ENCODE results near the gene PCNA.

DNA sequence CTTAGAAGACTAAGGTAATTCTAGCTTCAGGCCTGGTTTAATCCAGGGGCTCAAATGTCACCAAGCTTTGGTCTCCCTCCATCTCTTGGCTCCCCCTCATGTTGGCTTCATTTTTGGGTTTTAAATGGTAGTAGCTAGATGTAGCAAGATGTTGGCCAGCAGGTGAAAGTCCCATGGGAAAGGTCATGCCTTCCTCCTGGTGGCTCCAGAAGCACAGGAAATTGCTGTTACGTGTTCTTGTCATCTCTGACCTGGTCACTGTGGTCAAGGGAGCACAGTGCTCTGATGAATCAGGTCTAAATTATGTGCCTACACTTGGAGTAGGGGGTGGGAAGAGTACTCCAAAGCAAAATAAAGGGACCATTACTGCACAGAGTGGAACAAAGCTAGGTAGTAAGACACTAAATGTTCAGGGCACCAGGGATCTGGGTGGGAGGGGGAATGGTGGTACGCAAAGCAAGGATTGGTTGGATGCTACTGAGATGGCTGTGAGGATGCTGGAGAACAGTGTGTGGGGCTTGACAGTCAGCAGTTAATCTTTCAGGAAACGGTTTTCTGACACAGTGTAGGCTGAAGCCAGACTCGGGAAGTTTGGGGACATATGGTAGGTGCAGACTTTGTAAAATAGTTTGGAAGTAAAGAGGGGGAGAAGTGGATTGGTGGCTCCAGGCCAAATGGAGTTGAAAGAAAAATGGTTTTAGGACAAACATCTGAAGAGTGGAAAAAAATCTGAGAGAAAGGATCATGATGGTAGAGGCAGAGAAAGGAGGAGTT, 37.1 kb upstream of the PCNA start:
- TF ChIP-seq, protein P1, sequence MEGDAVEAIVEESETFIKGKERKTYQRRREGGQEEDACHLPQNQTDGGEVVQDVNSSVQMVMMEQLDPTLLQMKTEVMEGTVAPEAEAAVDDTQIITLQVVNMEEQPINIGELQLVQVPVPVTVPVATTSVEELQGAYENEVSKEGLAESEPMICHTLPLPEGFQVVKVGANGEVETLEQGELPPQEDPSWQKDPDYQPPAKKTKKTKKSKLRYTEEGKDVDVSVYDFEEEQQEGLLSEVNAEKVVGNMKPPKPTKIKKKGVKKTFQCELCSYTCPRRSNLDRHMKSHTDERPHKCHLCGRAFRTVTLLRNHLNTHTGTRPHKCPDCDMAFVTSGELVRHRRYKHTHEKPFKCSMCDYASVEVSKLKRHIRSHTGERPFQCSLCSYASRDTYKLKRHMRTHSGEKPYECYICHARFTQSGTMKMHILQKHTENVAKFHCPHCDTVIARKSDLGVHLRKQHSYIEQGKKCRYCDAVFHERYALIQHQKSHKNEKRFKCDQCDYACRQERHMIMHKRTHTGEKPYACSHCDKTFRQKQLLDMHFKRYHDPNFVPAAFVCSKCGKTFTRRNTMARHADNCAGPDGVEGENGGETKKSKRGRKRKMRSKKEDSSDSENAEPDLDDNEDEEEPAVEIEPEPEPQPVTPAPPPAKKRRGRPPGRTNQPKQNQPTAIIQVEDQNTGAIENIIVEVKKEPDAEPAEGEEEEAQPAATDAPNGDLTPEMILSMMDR (conservative IDR thresholded peaks at IDR 0.05; ENCODE audit: low read length), result no peak
- no peak for TF ChIP-seq EZH2phosphoT487 (IDR thresholded peaks at IDR 0.05; ENCODE audit: borderline replicate concordance)

Measured in Loucy (cell line).